ENCODE data around the gene TCL1A.

GRCh38 chr14:95713596-95714371 is at the start of gene TCL1A:
- TF ChIP-seq TAF1 (IDR thresholded peaks at IDR 0.05; ENCODE audit: low read depth, low read length) (peak; percentile 16; the same call in 1 of the 2 replicates), POLR2A (IDR thresholded peaks at IDR 0.05; ENCODE audit: low read depth, low read length) (peak; percentile 82), POLR2AphosphoS5 (IDR thresholded peaks at IDR 0.05; ENCODE audit: low read depth, low read length) (peak; percentile 68; the same call in 1 of the 2 replicates), POU2F2 (IDR thresholded peaks at IDR 0.05; ENCODE audit: low read depth, low read length) (0 out of 2 replicates have a peak, but pooled peaks have one; percentile 11)

All from GM12891 (cell line).